GM18870 (cell line): ENCODE measurements around the gene VMP1.
"Not testable (repeated sequence)": the region's sequence is repeated elsewhere in the genome, so short reads cannot be mapped to it uniquely, and the experiment has no call there.

Experiments used
- ATAC-seq: cut with Tn5 transposase; IDR thresholded peaks from one replicate; pipeline ENCODE4 v1.9.1; 2021; ENCODE audit warnings: moderate library complexity; ENCODE audit not compliant: unreplicated experiment

The VMP1 gene

DNA sequence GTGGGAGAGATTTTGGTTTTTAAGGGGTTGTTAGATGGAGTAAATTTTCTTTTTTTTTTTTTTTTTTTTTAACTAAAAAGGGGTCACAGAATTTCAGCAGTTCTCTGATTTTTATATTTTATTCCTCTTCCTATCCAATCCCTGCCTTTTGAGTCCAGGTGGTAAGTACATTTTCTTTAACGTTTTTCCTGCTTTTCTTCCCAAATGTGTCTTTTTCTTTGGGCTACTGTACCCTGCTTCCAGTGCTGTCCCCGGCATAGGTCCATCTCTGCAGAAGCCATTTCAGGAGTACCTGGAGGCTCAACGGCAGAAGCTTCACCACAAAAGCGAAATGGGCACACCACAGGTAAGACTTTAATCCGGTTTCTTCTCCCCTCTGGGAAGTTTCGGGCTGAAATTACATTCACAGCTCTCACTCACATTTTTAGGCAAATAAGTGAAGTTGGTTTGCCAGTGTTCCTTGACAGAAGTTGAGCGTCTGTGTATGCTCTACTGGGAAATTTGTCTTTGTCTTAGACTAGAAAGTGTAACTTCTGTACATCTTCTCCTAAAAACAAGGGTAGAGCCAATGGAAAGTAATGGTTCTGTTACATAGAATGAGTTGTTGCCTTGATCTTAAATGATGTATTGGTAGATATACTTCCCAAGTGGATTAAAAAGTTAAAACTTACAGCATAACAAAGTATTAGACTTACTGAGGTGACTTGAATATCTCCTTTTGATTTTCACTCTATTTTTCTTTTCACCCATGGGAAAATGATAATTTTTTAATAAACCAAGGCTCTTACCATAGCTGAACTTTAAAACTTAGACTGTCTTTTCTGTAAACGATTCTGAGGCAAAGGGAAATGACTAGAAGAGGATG is 130.8 kb downstream of the VMP1 start:
- ATAC-seq = no peak

DNA sequence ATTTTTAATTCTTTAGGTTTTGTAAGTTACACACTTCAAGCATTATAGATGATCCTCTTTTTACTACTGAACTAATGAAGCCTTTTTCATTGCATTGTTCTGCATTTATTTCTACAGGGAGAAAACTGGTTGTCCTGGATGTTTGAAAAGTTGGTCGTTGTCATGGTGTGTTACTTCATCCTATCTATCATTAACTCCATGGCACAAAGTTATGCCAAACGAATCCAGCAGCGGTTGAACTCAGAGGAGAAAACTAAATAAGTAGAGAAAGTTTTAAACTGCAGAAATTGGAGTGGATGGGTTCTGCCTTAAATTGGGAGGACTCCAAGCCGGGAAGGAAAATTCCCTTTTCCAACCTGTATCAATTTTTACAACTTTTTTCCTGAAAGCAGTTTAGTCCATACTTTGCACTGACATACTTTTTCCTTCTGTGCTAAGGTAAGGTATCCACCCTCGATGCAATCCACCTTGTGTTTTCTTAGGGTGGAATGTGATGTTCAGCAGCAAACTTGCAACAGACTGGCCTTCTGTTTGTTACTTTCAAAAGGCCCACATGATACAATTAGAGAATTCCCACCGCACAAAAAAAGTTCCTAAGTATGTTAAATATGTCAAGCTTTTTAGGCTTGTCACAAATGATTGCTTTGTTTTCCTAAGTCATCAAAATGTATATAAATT is 132.3 kb downstream of the VMP1 start:
- no peak for ATAC-seq

DNA sequence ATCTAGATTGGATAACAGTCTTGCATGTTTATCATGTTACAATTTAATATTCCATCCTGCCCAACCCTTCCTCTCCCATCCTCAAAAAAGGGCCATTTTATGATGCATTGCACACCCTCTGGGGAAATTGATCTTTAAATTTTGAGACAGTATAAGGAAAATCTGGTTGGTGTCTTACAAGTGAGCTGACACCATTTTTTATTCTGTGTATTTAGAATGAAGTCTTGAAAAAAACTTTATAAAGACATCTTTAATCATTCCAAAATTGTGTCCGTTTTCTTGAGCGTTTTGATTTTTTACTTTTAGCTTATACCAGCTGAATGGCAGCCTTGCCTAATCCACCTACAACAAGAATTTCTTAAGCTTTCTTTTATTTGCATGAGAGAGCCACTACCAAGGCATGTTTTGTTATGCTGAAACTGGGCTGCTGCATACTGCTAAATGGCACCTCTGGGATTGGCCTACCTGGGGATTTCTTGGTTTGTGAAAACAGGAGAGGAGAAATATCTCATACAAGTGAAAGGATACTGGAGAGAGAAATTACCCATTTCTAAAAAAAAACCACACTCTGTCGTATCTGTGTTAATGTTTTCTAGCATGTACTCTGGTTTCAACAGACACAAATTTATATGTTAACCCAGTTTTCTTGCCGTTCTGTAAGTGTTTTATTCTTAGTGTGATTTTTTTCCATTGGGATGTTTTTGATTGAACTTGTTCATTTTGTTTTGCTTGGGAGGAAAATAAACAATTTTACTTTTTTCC is 133.1 kb downstream of the VMP1 start:
- no peak for ATAC-seq

DNA sequence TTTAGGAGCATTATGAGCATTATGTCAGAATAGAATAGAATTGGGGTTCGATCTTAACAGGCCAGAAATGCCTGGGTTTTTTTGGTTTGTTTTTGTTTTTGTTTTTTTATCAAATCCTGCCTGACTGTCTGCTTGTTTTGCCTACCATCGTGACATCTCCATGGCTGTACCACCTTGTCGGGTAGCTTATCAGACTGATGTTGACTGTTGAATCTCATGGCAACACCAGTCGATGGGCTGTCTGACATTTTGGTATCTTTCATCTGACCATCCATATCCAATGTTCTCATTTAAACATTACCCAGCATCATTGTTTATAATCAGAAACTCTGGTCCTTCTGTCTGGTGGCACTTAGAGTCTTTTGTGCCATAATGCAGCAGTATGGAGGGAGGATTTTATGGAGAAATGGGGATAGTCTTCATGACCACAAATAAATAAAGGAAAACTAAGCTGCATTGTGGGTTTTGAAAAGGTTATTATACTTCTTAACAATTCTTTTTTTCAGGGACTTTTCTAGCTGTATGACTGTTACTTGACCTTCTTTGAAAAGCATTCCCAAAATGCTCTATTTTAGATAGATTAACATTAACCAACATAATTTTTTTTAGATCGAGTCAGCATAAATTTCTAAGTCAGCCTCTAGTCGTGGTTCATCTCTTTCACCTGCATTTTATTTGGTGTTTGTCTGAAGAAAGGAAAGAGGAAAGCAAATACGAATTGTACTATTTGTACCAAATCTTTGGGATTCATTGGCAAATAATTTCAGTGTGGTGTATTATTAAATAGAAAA is 133.8 kb downstream of the VMP1 start:
- not testable (repeated sequence) for ATAC-seq

DNA sequence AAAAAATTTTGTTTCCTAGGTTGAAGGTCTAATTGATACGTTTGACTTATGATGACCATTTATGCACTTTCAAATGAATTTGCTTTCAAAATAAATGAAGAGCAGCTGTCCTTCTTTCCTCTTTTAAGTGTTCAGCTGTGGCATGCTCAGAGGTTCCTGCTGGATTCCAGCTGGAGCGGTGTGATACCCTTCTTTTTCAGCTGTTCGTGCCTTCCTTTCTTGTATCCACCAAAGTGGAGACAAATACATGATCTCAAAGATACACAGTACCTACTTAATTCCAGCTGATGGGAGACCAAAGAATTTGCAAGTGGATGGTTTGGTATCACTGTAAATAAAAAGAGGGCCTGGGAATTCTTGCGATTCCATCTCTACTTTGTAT is 134.4 kb downstream of the VMP1 start:
- not testable (repeated sequence) for ATAC-seq

DNA sequence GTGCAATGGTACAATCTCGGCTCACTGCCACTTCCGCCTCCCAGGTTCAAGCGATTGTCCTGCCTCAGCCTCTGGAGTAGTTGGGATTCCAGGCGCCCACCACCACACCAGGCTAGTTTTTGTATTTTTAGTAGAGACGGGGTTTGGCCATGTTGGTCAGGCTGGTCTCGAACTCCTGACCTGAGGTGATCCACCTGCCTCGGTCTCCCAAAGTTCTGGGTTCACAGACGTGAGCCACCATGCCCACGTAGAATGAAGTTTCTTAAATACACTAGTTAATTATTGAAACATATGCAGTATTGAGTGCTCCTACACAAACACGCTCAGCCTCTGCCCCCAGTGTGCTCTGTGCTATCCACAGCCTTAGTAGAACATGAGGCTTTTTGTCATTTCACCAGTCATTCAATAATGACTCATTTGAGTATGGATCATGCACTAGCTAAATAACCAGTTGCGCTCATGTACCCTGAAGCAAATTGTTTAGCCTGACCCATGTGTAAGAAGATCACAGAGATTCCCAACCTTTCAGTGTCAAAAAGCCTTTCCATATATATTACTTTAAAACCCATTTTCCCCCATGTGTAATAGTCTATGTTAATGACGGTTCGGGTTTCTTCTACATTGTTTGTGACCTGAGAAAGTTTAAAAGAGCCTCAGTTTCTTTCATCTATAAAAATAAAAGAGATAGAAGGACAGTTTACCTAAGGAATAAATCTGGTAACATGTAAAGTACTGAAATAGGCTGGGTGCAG is 135.6 kb downstream of the VMP1 start:
- peak; percentile 32 for ATAC-seq

DNA sequence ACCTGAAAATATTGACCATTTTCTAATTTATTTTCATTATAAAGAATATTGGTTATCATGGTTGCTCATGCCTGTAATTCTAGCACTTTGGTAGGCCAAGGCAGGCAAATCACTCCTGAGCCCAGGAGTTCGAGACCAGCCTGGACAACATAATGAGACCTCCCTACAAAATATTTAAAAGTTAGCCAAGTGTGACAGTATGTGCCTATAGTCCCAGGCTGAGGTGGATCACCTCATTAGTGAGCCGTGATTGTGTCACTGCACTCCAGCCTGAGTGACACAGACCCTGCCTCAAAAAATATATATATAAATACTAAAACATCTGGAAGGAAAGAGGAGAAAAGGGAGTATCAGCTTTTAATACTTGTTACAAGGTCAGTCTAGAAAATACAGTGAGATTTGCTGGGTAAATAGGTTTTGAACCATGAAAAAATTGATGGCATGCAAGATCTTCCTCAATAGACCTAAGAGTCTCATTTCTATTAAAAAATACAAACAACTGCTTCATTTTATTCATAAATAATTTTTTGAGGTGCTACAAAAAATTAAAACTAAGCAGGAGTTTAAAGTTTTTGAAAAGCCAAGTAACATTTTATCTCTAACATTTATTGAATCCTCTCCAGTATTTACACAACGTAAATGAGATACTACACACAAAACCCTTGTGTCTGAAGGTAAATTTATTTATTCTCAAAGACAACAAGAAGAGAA is 137.6 kb downstream of the VMP1 start:
- ATAC-seq = no peak

DNA sequence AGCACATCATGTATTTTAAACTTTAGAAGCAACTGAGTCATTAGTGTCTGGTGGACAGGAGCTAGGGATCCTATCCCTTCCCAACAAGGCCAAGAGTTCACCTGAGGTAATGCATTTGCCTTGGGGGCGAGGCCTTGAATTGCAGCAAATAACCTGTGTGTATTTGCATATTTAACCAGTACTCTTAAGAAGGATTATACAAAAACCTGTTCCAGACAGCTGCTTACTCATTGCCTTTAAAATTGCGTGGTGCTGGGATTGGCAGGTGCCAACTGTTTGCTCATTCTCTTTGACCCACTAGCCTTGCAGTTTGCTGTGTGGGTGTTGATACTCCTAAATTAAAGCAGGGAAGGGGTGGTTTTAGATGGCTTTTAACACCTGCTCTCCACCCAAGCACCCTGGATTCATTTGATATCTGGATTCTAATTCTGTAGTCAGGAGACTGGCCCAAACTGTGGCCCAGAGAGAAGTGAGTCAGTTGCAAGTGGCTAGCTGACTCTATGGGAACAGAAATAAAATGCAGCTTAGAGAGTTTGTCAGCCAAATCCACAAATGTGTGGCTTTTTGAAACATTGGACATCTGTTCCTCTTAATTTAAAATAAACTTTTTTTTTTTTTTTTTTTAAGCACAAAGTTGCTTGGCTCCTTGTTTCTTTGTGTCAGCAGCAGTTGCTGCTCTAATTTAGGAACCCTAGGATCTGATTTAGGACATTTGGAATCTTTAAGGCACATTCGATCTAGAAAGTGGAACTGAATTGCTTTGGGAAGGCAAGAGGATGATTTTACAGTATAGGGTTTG is 138.3 kb downstream of the VMP1 start:
- ATAC-seq = peak; percentile 35

DNA sequence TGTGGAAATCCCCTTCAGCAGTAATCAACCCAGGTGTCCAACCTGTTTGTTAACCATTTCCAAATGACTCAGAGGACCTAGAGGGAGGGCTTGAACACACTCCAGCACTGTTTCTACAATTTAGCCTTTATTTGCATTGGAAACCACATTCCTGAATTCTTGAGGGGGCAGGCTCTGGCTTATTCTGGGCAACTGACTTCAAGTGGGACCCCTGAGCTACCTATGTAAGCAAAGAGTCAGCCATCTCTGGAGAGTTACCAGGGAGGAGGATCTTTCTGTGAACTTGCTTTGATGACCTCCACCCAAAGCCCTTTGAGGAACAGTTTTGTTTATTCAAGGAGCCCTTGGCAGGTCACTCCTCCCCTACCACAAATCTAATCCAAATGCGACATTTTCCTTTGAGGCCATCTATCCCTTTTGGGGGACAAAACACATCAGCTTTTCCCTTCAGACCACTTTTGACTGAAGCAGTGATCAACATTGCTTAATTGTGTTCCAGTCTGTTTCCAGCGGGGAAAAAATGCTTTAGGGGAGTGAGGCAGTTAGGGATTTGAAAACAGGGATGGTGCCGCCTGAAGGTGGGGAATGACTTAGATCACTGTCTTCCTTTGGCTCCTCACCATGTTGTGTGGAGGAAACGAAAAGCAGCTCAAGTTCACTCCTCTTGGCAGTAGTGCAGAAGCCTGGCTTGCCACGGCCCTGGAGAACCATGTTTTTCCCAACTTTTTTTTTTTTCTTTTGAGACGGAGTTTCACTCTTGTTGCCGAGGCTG is 139.1 kb downstream of the VMP1 start:
- peak; percentile 40 for ATAC-seq

DNA sequence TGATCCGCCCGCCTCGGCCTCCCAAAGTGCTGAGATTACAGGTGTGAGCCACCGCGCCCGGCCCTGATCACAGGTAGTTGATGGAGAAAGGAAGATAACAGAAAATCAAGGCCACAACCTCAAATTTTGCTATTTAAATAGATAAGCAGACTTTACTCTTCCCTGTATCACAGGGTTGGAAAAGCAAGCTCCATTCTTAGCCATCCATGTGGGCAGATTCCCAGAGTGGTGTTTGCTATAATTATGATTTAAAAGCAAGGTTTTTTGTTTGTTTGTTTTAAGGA is 140.9 kb downstream of the VMP1 start:
- ATAC-seq = no peak

DNA sequence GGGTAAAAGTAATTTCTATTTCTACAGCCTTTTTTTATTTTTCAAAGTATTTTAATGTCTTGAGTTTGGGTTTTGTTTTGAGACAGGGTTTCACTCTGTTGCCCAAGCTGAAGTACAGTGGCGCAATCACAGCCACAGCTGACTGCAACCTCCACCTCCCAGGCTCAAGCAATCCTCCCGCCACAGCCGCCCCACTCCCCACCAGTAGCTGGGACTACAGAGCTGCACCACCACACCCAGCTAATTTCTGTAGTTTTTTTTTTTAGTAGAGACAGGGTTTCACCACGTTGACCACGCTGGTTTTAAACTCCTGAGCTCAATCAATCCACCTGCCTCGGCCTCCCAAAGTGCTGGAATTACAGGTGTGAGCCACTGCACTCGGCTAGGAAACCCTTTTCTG is 141.3 kb downstream of the VMP1 start:
- no peak for ATAC-seq

DNA sequence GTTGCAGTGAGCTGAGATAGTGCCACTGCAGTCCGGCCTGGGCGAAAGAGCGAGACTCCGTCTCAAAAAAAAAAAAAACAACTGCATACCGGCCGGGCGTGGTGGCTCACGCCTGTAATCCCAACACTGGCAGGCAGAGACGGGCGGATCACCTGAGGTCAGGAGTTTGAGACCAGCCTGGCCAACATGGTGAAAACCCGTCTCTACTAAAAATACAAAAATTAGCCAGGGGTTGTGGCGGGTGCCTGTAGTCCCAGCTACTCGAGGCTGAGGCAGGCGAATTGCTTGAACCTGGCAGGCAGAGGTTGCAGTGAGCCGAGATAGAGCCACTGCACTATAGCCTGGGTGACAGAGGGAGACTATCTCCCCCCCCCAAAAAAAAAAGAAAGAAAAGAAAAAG is 142.9 kb downstream of the VMP1 start:
- not testable (repeated sequence) for ATAC-seq

DNA sequence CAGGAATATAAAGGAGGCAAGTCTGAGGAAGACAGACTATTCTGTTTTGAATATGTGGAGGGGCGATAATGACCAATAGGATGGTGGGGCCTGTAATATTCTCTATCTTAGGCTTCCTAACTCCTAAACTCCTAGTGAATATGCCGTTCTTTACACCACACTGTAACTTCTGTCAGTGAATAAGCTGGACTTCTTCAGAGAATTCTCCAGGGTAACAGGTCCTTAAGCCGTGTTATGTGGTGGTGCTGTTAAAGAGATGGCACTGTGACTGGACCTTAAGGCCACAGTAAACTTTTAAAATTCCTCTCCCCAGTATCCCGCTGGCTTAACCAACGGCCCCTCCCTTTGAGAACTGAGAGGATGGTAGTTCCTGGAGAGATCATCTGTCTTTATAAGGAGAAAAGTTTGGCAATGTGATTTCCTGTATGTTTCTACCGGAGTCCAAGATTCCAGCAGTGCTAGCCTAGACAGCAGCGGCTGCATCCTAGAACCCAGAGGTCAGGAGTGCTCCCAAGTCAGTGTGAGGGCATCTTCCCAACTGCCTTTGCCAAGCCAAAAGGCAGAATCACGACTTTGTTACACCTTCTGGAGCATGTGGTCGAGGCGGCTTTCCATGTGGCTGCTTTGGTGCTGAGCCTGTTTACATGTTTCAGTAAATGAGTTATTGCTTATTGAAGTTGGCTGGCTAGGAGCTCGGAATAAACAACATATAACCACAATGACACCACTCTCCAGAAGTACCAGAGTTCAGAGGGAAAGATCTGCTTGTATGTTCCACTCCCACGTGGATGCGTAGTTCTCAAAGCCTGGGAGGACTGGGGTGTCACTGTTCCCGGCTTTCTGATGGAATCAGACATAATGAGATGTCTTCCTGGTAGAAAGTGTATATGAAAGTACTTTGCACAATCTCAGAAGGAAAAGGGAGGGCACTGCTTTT is 144.3 kb downstream of the VMP1 start:
- no peak for ATAC-seq

DNA sequence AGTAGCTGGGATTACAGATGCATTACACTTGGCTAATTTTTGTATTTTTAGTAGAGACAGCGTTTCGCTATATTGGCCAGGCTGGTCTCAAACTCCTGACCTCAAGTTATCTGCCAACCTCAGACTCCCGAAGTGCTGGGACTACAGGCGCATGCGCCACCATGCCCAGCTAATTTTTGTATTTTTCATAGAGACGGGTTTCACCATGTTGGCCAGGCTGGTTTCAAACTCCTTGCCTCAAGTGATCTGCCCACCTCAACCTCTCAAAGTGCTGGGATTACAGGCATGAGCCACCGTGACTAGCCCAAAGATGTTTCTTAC is 145.4 kb downstream of the VMP1 start:
- ATAC-seq = not testable (repeated sequence)

DNA sequence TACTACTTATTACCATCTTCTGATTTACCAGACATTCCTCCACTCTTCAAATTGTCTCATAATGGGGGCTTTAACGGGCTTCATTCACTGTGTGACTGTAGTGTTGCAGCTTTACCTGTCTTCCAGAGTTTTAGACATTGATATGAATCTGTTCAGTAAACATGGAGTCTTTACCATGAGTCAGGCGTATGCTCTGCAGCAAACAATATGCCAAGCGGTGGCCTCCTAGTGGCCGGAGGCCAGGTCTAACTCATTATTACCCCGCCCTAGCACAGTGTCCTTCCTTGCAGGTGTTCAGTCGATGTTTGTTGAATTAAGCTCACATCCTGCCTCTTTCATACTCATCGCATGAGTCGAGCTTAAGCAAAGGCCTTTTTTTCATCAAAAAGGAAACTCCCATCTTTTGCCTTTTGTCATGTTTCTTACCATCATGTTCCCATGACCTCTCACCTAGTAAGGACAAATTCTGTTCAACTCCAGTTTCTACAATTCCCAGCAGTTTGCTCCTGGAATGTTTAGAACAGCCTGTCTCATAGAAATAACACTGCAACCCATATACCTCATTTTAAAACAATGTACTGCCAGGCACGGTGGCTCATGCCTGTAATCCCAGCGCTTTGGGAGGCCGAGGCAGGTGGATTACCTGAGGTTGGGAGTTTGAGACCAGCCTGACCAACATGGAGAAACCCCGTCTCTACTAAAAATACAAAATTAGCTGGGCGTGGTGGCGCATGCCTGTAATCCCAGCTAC is 145.9 kb downstream of the VMP1 start:
- ATAC-seq = no peak

DNA sequence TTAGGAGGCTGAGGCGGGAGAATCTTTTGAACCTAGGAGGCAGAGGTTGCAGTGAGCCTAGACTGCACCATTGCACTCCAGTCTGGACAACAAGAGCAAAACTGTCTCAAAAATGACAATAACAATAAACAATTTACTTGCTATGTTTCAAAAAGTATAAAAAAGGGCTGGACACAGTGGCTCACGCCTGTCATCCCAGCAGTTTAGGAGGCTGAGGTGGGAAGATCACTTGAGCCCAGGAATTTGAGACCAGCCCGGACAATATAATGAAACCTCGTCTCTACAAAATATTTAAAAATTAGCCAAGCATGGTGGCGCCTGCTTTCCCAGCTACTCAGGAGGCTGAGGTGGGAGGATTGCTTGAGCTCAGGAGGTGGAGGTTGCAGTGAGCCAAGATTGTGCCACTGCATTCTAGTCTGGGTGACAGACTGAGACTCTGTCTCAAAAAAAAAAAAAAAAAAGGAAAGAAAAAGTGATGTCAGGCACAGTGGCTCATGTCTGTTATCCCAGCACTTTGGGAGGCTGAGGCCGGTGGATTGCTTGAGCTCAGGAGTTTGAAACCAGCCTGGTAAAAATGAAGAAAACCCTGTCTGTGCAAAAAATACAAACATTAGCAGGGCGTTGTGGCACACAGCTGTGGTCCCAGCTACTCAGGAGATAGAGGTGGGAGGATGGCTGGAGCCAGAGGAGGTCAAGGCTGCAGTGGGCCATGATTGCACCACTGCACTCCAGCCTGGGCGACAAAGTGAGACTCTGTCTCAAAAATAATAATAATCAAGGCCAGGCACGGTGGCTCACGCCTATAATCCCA is 146.7 kb downstream of the VMP1 start:
- ATAC-seq = not testable (repeated sequence)
